PC-3 (cell line): Measurements from ENCODE around the gene PDC. TPM values are rescaled to one million over a fixed set of nuclear protein-coding genes. Genes with fewer than 3 reads are reported as not detected.

Source experiments
- ATAC-seq: fragments of 200-7000 bp; cut with Tn5 transposase; 2 replicates; pipeline ENCODE4 v1.9.1; 2020; ENCODE audit warnings: mild to moderate bottlenecking, moderate library complexity
- BruUV-seq: library from RNA; stranded (reverse); fragments of 400-500 nt; replicated peaks from 2 replicates; lab custom pipeline; 2021; lab: Mats Ljungman, UMichigan
- CTCF ChIA-PET: fragments of 300-600 bp; sonication (Branson Sonifier 250); formaldehyde crosslinking; loops from one replicate; lab custom pipeline; 2022; ENCODE audit warnings: antibody characterized with exemption; lab: Charles Lee
- POLR2A ChIA-PET: fragments of 300-600 bp; sonication (Branson Sonifier 250); formaldehyde crosslinking; loops from one replicate; lab custom pipeline; 2022; ENCODE audit warnings: antibody characterized with exemption; ENCODE audit not compliant: unreplicated experiment; lab: Charles Lee
- DNase-seq: peaks from one replicate; pipeline ENCODE4 v3.0.0-alpha.2; 2015
- H2AFZ ChIP-seq: fragments of 300-600 bp; sonication (generic); 2 replicates; pipeline ENCODE4 v1.6.0; 2016; ENCODE audit warnings: antibody characterized with exemption, low read length
- H3F3A ChIP-seq: fragments of 300-600 bp; sonication (generic); one replicate; pipeline ENCODE4 v1.6.0; 2017; ENCODE audit warnings: antibody characterized with exemption, low read length, control low read depth, mild to moderate bottlenecking; ENCODE audit not compliant: unreplicated experiment
- H3K27ac ChIP-seq: fragments of 300-600 bp; sonication (generic); 2 replicates; pipeline ENCODE4 v1.5.1; 2016; ENCODE audit warnings: mild to moderate bottlenecking, low read length
- H3K27me3 ChIP-seq: fragments of 300-600 bp; sonication (generic); 2 replicates; pipeline ENCODE4 v1.6.1; 2016; ENCODE audit warnings: low read length, mixed read lengths
- H3K36me3 ChIP-seq: fragments of 300-600 bp; sonication (generic); 2 replicates; pipeline ENCODE4 v1.6.1; 2016; ENCODE audit warnings: low read depth, mixed run types, low read length, mixed read lengths
- H3K4me1 ChIP-seq: fragments of 300-600 bp; sonication (generic); 2 replicates; pipeline ENCODE4 v1.5.1; 2016; ENCODE audit warnings: low read length; ENCODE audit not compliant: insufficient read depth
- H3K4me2 ChIP-seq: fragments of 300-600 bp; sonication (generic); 2 replicates; pipeline ENCODE4 v1.6.0; 2016; ENCODE audit warnings: low read length
- H3K4me3 ChIP-seq: fragments of 300-600 bp; sonication (generic); 2 replicates; pipeline ENCODE4 v1.5.1; 2016; ENCODE audit warnings: mild to moderate bottlenecking, low read length, mixed read lengths
- H3K79me2 ChIP-seq: fragments of 300-600 bp; sonication (generic); 2 replicates; pipeline ENCODE4 v1.6.1; 2017; ENCODE audit warnings: low read length, mixed read lengths
- H3K9ac ChIP-seq: fragments of 300-600 bp; sonication (generic); 2 replicates; pipeline ENCODE4 v1.6.0; 2016; ENCODE audit warnings: mild to moderate bottlenecking, low read length
- H3K9me2 ChIP-seq: fragments of 300-600 bp; sonication (generic); replicated peaks from 2 replicates; pipeline ENCODE4 v1.6.1; 2016; ENCODE audit warnings: mixed run types, low read length, mixed read lengths
- H3K9me3 ChIP-seq: fragments of 300-600 bp; sonication (generic); 2 replicates; pipeline ENCODE4 v1.6.1; 2016; ENCODE audit warnings: low read length, mixed read lengths
- H4K20me1 ChIP-seq: fragments of 300-600 bp; sonication (generic); 2 replicates; pipeline ENCODE4 v1.6.1; 2016; ENCODE audit warnings: low read length, mixed read lengths
- EZH2 ChIP-seq: fragments of 300-600 bp; sonication (generic); IDR thresholded peaks from one replicate; pipeline ENCODE4 v1.6.1; 2017; ENCODE audit warnings: antibody characterized with exemption, mild to moderate bottlenecking, low read length; ENCODE audit not compliant: unreplicated experiment
- EZH2phosphoT487 ChIP-seq: fragments of 300-600 bp; sonication (generic); IDR thresholded peaks from 2 replicates; pipeline ENCODE4 v1.6.1; 2018; ENCODE audit warnings: mild to moderate bottlenecking, antibody characterized with exemption, low read length, borderline replicate concordance
- intact Hi-C: fragments of 100-400 bp; cut with micrococcal nuclease; formaldehyde crosslinking; loops from 2 replicates; pipeline ENCODE4 v1.9.0; 2023
- total RNA-seq: library from RNA; depleted of rRNA; stranded (reverse); fragments of >200 nt; gene quantifications from 2 replicates; pipeline ENCODE4 v1.2.3, GENCODE V29; 2014
- TF ChIP-seq, protein P1 (sequence below): fragments of 300-600 bp; sonication (generic); conservative IDR thresholded peaks from 2 replicates; pipeline ENCODE4 v1.5.1; 2017; ENCODE audit warnings: antibody characterized with exemption, low read depth, mild to moderate bottlenecking, low read length

Gene PDC
- total RNA-seq, 1 experiment from 2014 or later = not detected

DNA sequence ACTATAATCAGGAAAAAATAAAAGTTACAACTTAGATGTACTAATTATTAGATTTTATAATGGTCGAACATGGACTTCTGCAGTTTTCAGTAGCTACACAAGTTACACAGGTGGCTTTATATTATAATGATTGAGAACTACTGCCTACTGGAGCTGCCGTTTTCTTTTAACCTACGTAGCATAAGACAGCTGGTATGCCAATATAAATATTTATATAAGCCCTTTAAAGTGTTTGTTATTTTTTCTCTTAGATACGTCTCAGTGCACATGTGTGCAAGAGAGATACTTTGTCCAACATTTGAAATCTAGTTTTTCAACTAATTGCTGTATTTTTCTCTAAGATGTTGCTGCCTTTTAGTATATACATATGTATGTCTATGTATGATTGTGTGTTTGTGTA is 42.4 kb downstream of the PDC start:
- DNase-seq (no peak), ATAC-seq (no peak)
- Histone ChIP-seq H3K27ac (no peak overlapping the region), H3K36me3 (peaks cover 5% of the 10 kb centered on the region; the same call in 1 of the 2 replicates), H3K9ac (no peak overlapping the region), H3K4me1 (no peaks in the 10 kb centered on the region), H3K4me2 (no peak overlapping the region), H3K9me3 (no peaks in the 10 kb centered on the region), H3F3A (no peaks in the 10 kb centered on the region), H2AFZ (no peak overlapping the region), H3K4me3 (no peak overlapping the region), H3K27me3 (no peaks in the 10 kb centered on the region), H3K9me2 (no peaks in the 10 kb centered on the region), H4K20me1 (no peaks in the 10 kb centered on the region), H3K79me2 (no peaks in the 10 kb centered on the region)
- ChIA-PET POLR2A (no interaction called here), CTCF (no interaction called here)
- TF ChIP-seq, protein P1, sequence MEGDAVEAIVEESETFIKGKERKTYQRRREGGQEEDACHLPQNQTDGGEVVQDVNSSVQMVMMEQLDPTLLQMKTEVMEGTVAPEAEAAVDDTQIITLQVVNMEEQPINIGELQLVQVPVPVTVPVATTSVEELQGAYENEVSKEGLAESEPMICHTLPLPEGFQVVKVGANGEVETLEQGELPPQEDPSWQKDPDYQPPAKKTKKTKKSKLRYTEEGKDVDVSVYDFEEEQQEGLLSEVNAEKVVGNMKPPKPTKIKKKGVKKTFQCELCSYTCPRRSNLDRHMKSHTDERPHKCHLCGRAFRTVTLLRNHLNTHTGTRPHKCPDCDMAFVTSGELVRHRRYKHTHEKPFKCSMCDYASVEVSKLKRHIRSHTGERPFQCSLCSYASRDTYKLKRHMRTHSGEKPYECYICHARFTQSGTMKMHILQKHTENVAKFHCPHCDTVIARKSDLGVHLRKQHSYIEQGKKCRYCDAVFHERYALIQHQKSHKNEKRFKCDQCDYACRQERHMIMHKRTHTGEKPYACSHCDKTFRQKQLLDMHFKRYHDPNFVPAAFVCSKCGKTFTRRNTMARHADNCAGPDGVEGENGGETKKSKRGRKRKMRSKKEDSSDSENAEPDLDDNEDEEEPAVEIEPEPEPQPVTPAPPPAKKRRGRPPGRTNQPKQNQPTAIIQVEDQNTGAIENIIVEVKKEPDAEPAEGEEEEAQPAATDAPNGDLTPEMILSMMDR = no peak
- TF ChIP-seq EZH2phosphoT487 (no peak), EZH2 (no peak)
- no TSS peak for BruUV-seq
- intact Hi-C loops = no loop called here

DNA sequence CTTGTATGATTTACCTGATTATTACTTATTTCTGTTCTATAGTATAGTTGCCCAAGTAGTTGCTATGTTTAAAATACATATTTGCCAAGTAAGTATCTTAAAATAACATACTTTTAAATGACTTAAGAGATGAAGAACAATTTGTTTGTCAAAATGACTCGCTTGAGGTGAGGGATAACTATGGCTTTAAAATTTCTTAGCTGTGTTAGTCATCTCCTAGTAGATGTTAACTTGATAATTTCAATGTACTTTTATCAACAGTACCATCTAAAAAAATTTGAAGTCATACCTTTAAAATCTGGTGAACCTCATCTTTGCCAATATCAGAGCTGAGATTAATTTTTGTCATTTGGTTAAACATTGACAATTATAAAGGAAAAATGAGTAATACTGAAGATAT is 47.6 kb downstream of the PDC start:
- intact Hi-C loops = loop anchor here (1.0 kb wide), 1 partner anchor 35 kb away; no protein-coding TSS in a partner anchor
- no peak overlapping the region for H2AFZ ChIP-seq
- no TSS peak for BruUV-seq
- no peaks in the 10 kb centered on the region for H3K9me3 ChIP-seq
- peaks cover 8% of the 10 kb centered on the region; the same call in 1 of the 2 replicates for H3K36me3 ChIP-seq
- peak; percentile 63 for ATAC-seq
- H3F3A ChIP-seq = no peaks in the 10 kb centered on the region
- no peaks in the 10 kb centered on the region for H3K4me1 ChIP-seq
- no peaks in the 10 kb centered on the region for H3K79me2 ChIP-seq
- POLR2A ChIA-PET = no interaction called here
- no peak overlapping the region for H3K4me2 ChIP-seq
- no peaks in the 10 kb centered on the region for H3K27me3 ChIP-seq
- CTCF ChIA-PET = no interaction called here
- no peak overlapping the region for H3K9ac ChIP-seq
- TF ChIP-seq EZH2 (no peak), EZH2phosphoT487 (no peak)
- TF ChIP-seq, protein P1 = no peak
- no peaks in the 10 kb centered on the region for H3K9me2 ChIP-seq
- no peak overlapping the region for H3K27ac ChIP-seq
- DNase-seq = peak; percentile 38
- H4K20me1 ChIP-seq = no peaks in the 10 kb centered on the region
- no peak overlapping the region for H3K4me3 ChIP-seq

DNA sequence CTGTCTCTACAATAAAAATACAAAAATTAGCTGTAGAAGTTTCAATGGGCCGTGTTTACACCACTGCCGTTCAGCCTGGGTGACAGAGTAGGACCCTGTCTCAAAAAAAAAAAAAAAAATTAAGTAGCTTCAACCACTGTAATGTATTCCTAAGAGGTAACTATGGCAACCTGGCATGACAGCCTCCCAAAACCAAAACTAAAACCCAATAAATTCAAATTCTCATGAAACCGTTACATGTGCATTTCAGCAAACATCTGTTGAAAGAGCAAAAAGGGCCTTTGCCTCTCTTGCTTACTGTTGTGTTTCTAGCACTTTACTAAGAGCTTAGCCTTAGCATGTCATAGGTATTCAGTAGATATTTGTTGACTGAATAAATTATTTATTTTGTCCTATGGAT is 51.8 kb downstream of the PDC start:
- no peak overlapping the region for H3K27ac ChIP-seq
- no peak overlapping the region for H2AFZ ChIP-seq
- ChIA-PET CTCF (no interaction called here), POLR2A (no interaction called here)
- BruUV-seq = no TSS peak
- peaks cover 23% of the 10 kb centered on the region; the same call in 1 of the 2 replicates for H3K36me3 ChIP-seq
- H3K79me2 ChIP-seq = no peaks in the 10 kb centered on the region
- H3K9ac ChIP-seq = no peak overlapping the region
- ATAC-seq = no peak
- intact Hi-C loops = loop anchor here (10.0 kb wide), 1 partner anchor 576 kb away; no protein-coding TSS in a partner anchor
- H3K4me1 ChIP-seq = no peaks in the 10 kb centered on the region
- DNase-seq = no peak
- TF ChIP-seq EZH2phosphoT487 = no peak
- no peak for TF ChIP-seq EZH2
- TF ChIP-seq, protein P1 = no peak
- no peaks in the 10 kb centered on the region for H3K9me2 ChIP-seq
- H3K4me2 ChIP-seq = no peak overlapping the region
- no peaks in the 10 kb centered on the region for H3F3A ChIP-seq
- no peaks in the 10 kb centered on the region for H3K27me3 ChIP-seq
- no peak overlapping the region for H3K4me3 ChIP-seq
- no peaks in the 10 kb centered on the region for H3K9me3 ChIP-seq
- H4K20me1 ChIP-seq = no peaks in the 10 kb centered on the region
